ENCODE results near the gene PANX1.

DNA sequence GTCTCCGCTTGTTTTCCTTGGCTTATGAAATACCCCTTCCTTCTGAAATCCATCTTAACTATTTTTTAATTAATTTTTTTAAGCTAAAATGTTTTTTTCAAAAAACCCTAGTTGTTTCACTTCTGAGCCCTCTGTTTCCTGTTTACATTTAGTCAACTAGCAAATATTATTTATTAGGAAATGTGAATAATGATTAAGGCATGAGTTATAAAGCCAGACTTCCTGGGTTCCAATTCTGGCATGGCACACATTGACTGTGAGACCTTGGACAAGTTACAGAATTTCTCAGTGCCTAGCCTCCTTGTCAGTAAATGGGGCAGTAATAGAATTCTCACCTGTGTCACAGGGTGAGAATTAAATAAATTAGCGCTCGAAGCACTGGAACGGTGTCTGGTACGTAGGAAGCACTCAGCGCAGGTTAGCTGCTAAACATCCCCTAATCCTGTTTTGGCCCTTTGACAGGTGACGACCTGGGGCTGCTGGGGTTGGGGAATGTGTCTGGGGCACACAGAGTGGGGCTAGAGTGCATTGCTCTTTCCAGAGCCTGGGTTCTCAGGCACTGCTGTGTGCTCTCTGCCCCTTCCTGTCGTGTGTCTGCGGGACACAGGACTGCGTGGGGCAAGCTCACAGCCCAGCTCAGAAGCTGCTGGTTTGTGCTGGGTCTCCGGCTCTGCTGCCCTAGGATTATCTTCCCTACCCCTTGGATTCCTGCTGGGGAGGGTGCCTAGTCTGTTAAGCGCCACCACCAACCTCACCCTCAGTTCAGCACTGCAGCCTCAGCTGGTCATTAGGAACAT is 13.1 kb downstream of the PANX1 start:
- TF ChIP-seq, protein P1, sequence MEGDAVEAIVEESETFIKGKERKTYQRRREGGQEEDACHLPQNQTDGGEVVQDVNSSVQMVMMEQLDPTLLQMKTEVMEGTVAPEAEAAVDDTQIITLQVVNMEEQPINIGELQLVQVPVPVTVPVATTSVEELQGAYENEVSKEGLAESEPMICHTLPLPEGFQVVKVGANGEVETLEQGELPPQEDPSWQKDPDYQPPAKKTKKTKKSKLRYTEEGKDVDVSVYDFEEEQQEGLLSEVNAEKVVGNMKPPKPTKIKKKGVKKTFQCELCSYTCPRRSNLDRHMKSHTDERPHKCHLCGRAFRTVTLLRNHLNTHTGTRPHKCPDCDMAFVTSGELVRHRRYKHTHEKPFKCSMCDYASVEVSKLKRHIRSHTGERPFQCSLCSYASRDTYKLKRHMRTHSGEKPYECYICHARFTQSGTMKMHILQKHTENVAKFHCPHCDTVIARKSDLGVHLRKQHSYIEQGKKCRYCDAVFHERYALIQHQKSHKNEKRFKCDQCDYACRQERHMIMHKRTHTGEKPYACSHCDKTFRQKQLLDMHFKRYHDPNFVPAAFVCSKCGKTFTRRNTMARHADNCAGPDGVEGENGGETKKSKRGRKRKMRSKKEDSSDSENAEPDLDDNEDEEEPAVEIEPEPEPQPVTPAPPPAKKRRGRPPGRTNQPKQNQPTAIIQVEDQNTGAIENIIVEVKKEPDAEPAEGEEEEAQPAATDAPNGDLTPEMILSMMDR (IDR thresholded peaks at IDR 0.05), result no peak
- no peak for TF ChIP-seq EZH2 (IDR thresholded peaks at IDR 0.05; ENCODE audit: borderline replicate concordance, insufficient read depth, low read depth, low read length, poor library complexity, severe bottlenecking)

All from B cell (primary cell).